CD14-positive monocyte (primary cell): ENCODE data around the gene VAMP2. TPM values are rescaled to one million over a fixed set of nuclear protein-coding genes. Genes with fewer than 3 reads are reported as not detected.

ENCODE experiments used
- DNase-seq, 3 donors: peaks; one replicate each; pipeline ENCODE4 v3.0.0-alpha.2; 2011 to 2022
- H2AFZ ChIP-seq: 2 replicates; pipeline ENCODE4 v1.6.0; 2012; ENCODE audit warnings: mild to moderate bottlenecking, low read depth, low read length, inconsistent platforms; ENCODE audit not compliant: insufficient read depth, poor library complexity, severe bottlenecking
- H3K27ac ChIP-seq, 2 donors: 1 replicate in 1 of 2; 2 replicates in 1 of 2; pipeline ENCODE4 v1.5.1; 2012 to 2013; ENCODE audit warnings: low read length in 2 of 2, control low read depth in 1 of 2, inconsistent platforms in 1 of 2, low read depth in 1 of 2, mild to moderate bottlenecking in 1 of 2
- H3K27me3 ChIP-seq, 2 donors: one replicate each; pipeline versions ENCODE4 v1.6.0 to v1.6.1; 2011 to 2013; ENCODE audit warnings: low read length in 2 of 2; ENCODE audit not compliant: control insufficient read depth in 2 of 2, insufficient read depth in 2 of 2
- H3K36me3 ChIP-seq, 2 donors: replicated peaks in 1 of 2; 1 replicate in 1 of 2; 2 replicates in 1 of 2; pipeline versions ENCODE4 v1.5.1 to v1.6.1; 2012 to 2013; ENCODE audit warnings: low read length in 2 of 2, control low read depth in 1 of 2, inconsistent platforms in 1 of 2, mild to moderate bottlenecking in 1 of 2; ENCODE audit not compliant: insufficient read depth in 2 of 2, control insufficient read depth in 1 of 2
- H3K4me1 ChIP-seq, 2 donors: 1 replicate in 1 of 2; 2 replicates in 1 of 2; pipeline versions ENCODE4 v1.5.1 to v1.6.1; 2012 to 2013; ENCODE audit warnings: low read length in 2 of 2, control low read depth in 1 of 2, inconsistent platforms in 1 of 2, mild to moderate bottlenecking in 1 of 2, moderate library complexity in 1 of 2; ENCODE audit not compliant: insufficient read depth in 2 of 2, control insufficient read depth in 1 of 2
- H3K4me2 ChIP-seq: replicated peaks from 2 replicates; pipeline ENCODE3; 2012; ENCODE audit warnings: low read length, moderate library complexity, mild to moderate bottlenecking; ENCODE audit not compliant: poor library complexity, severe bottlenecking; ENCODE audit errors: extremely low read depth
- H3K4me3 ChIP-seq, 3 experiments: fragments of 200-600 bp in 1 of 3; sonication (generic) in 1 of 3; replicated peaks in 1 of 3; 1 replicate in 2 of 3; 2 replicates in 1 of 3; pipeline ENCODE4 v1.5.1; 2011 to 2013; ENCODE audit warnings: low read length in 3 of 3, mild to moderate bottlenecking in 3 of 3, control low read depth in 2 of 3, low read depth in 2 of 3, inconsistent platforms in 1 of 3, moderate library complexity in 1 of 3
- H3K79me2 ChIP-seq: 2 replicates; pipeline ENCODE4 v1.6.0; 2012; ENCODE audit warnings: mild to moderate bottlenecking, control low read depth, inconsistent platforms, low read length, moderate library complexity; ENCODE audit not compliant: insufficient read depth
- H3K9ac ChIP-seq: 2 replicates; pipeline ENCODE4 v1.6.0; 2017; ENCODE audit warnings: low read length, mild to moderate bottlenecking; ENCODE audit not compliant: insufficient read depth, poor library complexity, severe bottlenecking
- H3K9me3 ChIP-seq, 2 donors: replicated peaks in 1 of 2; 1 replicate in 1 of 2; 2 replicates in 1 of 2; pipeline versions ENCODE4 v1.5.1 to v1.6.1; 2012 to 2013; ENCODE audit warnings: low read length in 2 of 2, control low read depth in 1 of 2; ENCODE audit not compliant: control insufficient read depth in 1 of 2, insufficient read depth in 1 of 2
- H4K20me1 ChIP-seq: 2 replicates; pipeline ENCODE4 v1.6.0; 2012; ENCODE audit warnings: mild to moderate bottlenecking, low read length, control low read depth, moderate library complexity; ENCODE audit not compliant: insufficient read depth
- H3K27ac Mint-ChIP-seq, 7 donors: one replicate each; pipeline ENCODE4 v1.8.0; 2020; ENCODE audit warnings: mild to moderate bottlenecking in 7 of 7, mixed read lengths in 7 of 7, moderate library complexity in 6 of 7, inconsistent platforms in 2 of 7
- H3K27me3 Mint-ChIP-seq, 3 donors: one replicate each; pipeline ENCODE4 v1.8.0; 2021 to 2022; ENCODE audit warnings: low read depth in 3 of 3, mild to moderate bottlenecking in 3 of 3, mixed read lengths in 3 of 3, moderate library complexity in 3 of 3, inconsistent platforms in 1 of 3
- H3K36me3 Mint-ChIP-seq, 2 donors: one replicate each; pipeline ENCODE4 v1.8.0; 2020; ENCODE audit warnings: mixed read lengths in 2 of 2, inconsistent platforms in 1 of 2, mild to moderate bottlenecking in 1 of 2
- H3K4me1 Mint-ChIP-seq: one replicate; pipeline ENCODE4 v1.8.0; 2020; ENCODE audit warnings: mild to moderate bottlenecking, mixed read lengths
- H3K4me3 Mint-ChIP-seq, 2 donors: one replicate each; pipeline ENCODE4 v1.8.0; 2020; ENCODE audit warnings: mild to moderate bottlenecking in 2 of 2, mixed read lengths in 2 of 2, moderate library complexity in 1 of 2
- H3K9me3 Mint-ChIP-seq, 7 donors: one replicate each; pipeline ENCODE4 v1.8.0; 2020 to 2022; ENCODE audit warnings: mixed read lengths in 7 of 7, mild to moderate bottlenecking in 6 of 7, moderate library complexity in 6 of 7, inconsistent platforms in 2 of 7
- WGBS: methylation state at CpG from one replicate; pipeline ENCODE4 v1.1.5; 2013; ENCODE audit warnings: missing lambda C conversion rate; ENCODE audit not compliant: insufficient coverage; 5-methylcytosine and 5-hydroxymethylcytosine counted together
- intact Hi-C, 2 donors: fragments of 100-400 bp; cut with micrococcal nuclease; formaldehyde crosslinking; loops; one replicate each; pipeline versions ENCODE4 v1.15.0 to v1.15.1; 2023
- polyA plus RNA-seq, 3 donors: library from polyadenylated mRNA; depleted of rRNA in 1 of 3; unstranded in 2 of 3; stranded (reverse) in 1 of 3; fragments of 300-500 nt in 2 of 3; fragments of >200 nt in 1 of 3; fragmentation: Illumina TruSeq in 2 of 3; gene quantifications; 1 replicate in 2 of 3; 2 replicates in 1 of 3; pipeline ENCODE4 v1.2.3, GENCODE V29; 2012 to 2021
- TF ChIP-seq, protein P1 (sequence below): fragments of 200-600 bp; IDR thresholded peaks from one replicate; pipeline ENCODE4 v1.8.0; 2022; ENCODE audit warnings: antibody characterized with exemption, mild to moderate bottlenecking

The VAMP2 gene
- polyA plus RNA-seq, 3 donors = 10.2 to 139 (median 14.5) TPM

DNA sequence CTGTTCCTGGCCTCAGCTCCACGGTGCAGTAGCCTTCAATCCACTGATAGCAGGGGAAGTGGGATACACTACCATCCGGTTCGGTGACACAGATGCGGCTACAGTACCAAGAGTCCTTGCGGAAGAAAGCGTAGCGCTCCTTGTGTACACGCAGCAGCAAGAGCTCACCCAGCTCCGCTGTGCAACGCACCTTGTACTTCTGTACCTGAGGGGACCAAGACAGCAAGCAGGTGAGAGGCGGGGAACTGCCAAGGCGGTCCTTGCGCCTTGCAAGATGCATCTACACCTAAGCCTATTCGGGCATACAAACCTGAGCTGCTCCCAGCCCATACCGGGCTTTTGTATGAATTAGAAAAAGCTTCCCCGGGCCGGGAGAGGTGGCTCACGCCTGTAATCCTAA lies 46.0 kb downstream of the VAMP2 start:
- Mint-ChIP-seq H3K4me3 (peak overlapping the region in 1 of 2 donors; percentile 93), H3K9me3 (peaks cover 0 to 16% (median 9%) of the 10 kb centered on the region in 7 donors), H3K27me3 (peaks cover 65 to 88% (median 79%) of the 10 kb centered on the region in 3 donors), H3K27ac (no peak overlapping the region), H3K4me1 (peaks cover 41% of the 10 kb centered on the region), H3K36me3 (peaks cover 0 to 4% of the 10 kb centered on the region in 2 donors)
- 65% methylated on average over 18 of the region's 18 CpGs for WGBS
- Histone ChIP-seq H3K4me3 (peak overlapping the region in 1 of 3 experiments; percentile 77), H3K27ac (no peak overlapping the region), H3K4me2 (no peak overlapping the region), H3K9ac (no peak overlapping the region), H4K20me1 (peaks cover 8% of the 10 kb centered on the region), H3K79me2 (no peaks in the 10 kb centered on the region), H3K4me1 (peaks cover 34 to 47% of the 10 kb centered on the region in 2 donors), H2AFZ (no peak overlapping the region), H3K9me3 (no peaks in the 10 kb centered on the region), H3K27me3 (peaks cover 26 to 64% of the 10 kb centered on the region in 2 donors), H3K36me3 (no peaks in the 10 kb centered on the region)
- intact Hi-C loops = loop anchor here in 1 of 2 donors (2.0 to 5.0 kb wide), 2 partner anchors 22 to 106 kb away; no protein-coding TSS in a partner anchor
- TF ChIP-seq, protein P1, sequence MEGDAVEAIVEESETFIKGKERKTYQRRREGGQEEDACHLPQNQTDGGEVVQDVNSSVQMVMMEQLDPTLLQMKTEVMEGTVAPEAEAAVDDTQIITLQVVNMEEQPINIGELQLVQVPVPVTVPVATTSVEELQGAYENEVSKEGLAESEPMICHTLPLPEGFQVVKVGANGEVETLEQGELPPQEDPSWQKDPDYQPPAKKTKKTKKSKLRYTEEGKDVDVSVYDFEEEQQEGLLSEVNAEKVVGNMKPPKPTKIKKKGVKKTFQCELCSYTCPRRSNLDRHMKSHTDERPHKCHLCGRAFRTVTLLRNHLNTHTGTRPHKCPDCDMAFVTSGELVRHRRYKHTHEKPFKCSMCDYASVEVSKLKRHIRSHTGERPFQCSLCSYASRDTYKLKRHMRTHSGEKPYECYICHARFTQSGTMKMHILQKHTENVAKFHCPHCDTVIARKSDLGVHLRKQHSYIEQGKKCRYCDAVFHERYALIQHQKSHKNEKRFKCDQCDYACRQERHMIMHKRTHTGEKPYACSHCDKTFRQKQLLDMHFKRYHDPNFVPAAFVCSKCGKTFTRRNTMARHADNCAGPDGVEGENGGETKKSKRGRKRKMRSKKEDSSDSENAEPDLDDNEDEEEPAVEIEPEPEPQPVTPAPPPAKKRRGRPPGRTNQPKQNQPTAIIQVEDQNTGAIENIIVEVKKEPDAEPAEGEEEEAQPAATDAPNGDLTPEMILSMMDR = no peak
- DNase-seq = no peak

DNA sequence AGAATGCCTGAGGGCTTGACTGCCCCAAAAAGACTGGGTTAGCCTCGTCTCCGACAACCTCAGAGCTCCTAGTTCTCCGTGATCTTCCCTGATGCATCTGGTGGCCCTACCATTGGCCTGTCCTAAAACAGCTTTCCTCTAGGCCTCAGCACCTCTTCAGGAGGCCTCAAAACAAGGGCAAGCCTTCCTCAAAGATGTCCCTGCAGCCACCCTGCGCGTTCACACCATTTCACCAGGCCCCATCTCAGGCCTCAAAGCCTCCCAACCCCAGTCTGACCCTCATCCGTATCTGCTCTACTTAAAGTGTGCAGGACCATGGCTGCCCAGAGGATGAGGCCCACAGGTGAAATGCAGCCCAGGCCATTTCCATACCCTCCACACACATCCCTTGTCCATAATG lies 51.8 kb downstream of the VAMP2 start:
- intact Hi-C loops = loop anchor here (2.0 to 5.0 kb wide), 2 partner anchors 49 to 50 kb away; no protein-coding TSS in a partner anchor
- Histone ChIP-seq H3K27ac (no peak overlapping the region), H3K27me3 (peaks cover 8 to 45% of the 10 kb centered on the region in 2 donors), H3K4me1 (peaks cover 9 to 11% of the 10 kb centered on the region in 2 donors), H3K36me3 (no peaks in the 10 kb centered on the region), H3K9me3 (no peaks in the 10 kb centered on the region), H3K9ac (no peak overlapping the region), H3K79me2 (no peaks in the 10 kb centered on the region), H3K4me2 (no peak overlapping the region), H2AFZ (no peak overlapping the region), H3K4me3 (no peak overlapping the region), H4K20me1 (no peaks in the 10 kb centered on the region)
- no peak for DNase-seq
- peak overlapping the region in 1 of 7 donors; percentile 40 for H3K27ac Mint-ChIP-seq
- peaks cover 41 to 68% (median 46%) of the 10 kb centered on the region in 3 donors for H3K27me3 Mint-ChIP-seq
- H3K4me3 Mint-ChIP-seq = peak overlapping the region in 1 of 2 donors; percentile 54
- H3K36me3 Mint-ChIP-seq = no peaks in the 10 kb centered on the region
- peaks cover 0 to 4% (median 1%) of the 10 kb centered on the region in 7 donors for H3K9me3 Mint-ChIP-seq
- TF ChIP-seq, protein P1 = no peak
- 96% methylated on average over 6 of the region's 6 CpGs for WGBS
- H3K4me1 Mint-ChIP-seq = peaks cover 9% of the 10 kb centered on the region
